GM12892 (cell line): Measurements from ENCODE around the gene ATG16L1.

Source experiments
- POLR2A ChIP-seq: IDR thresholded peaks from 2 replicates; pipeline ENCODE4 v1.6.1; 2011; ENCODE audit warnings: low read depth, low read length, control low read depth
- POLR2AphosphoS5 ChIP-seq: IDR thresholded peaks from 2 replicates; pipeline ENCODE4 v1.6.1; 2011; ENCODE audit warnings: low read depth, low read length, control low read depth
- TAF1 ChIP-seq: IDR thresholded peaks from 2 replicates; pipeline ENCODE4 v1.6.1; 2011; ENCODE audit warnings: low read depth, mild to moderate bottlenecking, control low read depth, low read length, borderline replicate concordance

DNA sequence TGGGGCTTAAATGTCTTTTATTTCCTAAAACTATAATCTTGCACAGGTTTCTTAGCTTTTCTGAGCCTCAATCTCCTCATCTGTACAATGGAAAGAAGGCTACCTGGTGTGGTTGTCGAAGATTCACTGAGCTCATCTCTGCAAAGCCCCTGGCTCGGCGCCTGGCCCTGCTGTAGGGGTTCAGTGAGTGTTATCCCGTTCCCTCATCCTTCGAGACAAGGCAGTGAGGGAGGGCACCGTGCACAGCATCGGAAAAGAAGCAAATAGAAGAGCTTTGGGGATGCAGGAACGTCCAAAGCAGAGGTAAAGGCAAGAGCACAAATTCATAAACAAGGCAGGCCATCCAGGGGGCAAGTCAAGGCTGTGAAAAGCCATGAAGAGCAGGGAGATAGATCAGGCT is 41.2 kb upstream of the ATG16L1 start:
- no peak for TF ChIP-seq POLR2A
- no peak for TF ChIP-seq POLR2AphosphoS5
- no peak for TF ChIP-seq TAF1
